RPMI7951 (cell line): ENCODE measurements around the gene CLK3. TPM values are rescaled to one million over a fixed set of nuclear protein-coding genes. Genes with fewer than 3 reads are reported as not detected.
"Not testable (repeated sequence)": the region's sequence is repeated elsewhere in the genome, so short reads cannot be mapped to it uniquely, and the experiment has no call there.

Source experiments
- DNase-seq: peaks from one replicate; pipeline ENCODE4 v3.0.0-alpha.2; 2012; ENCODE audit warnings: low read depth
- total RNA-seq: library from RNA; depleted of rRNA; stranded (reverse); fragments of >200 nt; shearing (Covaris generic); gene quantifications from 2 replicates; pipeline ENCODE4 v1.2.3, GENCODE V29; 2014

Gene CLK3
- total RNA-seq, 1 experiment from 2014 or later: 55.5 TPM

DNA sequence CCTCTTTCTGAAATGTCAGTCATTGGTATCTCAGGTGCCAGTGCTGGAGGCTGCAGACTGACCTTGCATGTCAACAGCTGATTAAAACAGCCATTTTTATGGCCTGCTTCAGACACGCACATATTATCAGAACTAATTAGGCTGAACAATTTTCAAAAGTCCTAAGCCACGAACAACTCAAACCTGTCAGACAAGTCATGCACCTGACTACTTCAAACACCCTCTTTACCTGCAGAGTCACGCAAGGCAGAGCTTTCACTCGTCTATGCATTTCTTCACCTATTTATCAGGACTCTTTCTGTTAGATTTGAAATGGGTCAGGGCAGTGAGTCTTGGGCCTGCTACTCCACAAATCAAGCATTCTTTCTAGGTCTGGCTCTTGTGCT, 26.7 kb downstream of the CLK3 start:
- no peak for DNase-seq

DNA sequence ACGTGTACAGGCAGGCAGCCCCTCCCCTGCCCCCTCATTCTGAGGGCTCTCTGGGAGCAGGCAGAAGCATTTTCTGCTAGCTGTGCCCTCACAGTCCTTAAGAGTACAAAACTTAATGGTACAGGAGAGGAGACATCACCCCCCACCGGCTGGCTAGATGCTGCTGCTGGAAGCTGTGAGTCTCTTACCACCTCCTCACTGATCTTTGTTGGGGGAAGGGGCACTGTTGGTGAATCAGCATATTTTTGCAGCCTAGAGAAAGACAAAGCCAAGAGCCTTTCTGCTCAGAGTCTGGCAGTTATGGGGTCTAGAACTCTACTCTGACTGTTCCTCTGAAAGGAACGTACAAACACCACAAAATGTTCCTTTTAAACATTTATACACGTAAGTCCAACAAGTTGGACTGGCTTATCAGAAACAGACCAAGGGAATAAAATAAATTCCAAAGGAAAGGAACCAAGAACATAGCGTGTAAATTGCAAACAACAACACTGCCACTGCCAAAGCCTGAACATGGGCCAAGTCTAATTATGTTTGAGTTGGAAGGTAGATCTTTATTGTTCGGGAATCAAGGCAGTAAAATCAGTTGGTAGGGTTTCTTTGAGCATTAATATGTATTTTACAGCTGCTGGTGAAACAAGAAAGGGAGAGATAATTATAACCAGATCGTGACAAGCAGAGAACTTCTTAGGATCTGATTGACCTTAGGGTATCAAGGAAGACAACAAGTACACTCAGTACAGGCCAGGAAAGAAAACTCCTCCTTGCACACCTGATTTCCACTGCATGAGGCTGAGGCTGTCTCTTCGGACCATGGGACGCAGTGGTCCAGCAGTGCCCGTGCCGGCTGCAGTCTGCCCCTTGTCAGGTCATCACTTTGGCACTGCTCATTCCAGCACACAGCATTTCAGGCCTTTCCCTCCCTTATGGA, 27.4 kb downstream of the CLK3 start:
- no peak for DNase-seq

DNA sequence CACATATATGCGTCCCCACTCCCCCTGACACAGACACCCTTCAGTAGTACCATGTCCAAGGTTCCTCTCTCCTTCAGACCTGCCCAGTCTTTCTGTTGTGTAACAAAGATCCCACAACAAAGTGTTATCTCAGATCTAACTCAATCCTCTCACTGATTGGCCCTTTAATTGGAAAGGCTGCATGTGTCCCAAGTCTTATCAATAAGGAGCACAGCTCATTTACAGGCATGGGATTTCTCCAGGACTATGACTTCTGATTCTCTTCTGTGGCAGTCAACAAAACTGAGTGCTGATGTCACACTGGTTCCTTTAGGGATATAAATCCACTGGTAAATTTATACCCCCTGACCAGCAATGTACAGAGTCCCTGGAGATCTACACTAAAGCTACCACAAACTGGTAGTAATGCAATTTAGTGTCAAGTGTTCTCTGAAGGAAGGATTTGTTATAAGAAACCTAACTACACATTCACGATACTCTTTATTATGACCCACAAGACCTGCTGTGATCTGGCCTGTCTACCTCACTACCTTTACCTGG, 28.1 kb downstream of the CLK3 start:
- DNase-seq: no peak

DNA sequence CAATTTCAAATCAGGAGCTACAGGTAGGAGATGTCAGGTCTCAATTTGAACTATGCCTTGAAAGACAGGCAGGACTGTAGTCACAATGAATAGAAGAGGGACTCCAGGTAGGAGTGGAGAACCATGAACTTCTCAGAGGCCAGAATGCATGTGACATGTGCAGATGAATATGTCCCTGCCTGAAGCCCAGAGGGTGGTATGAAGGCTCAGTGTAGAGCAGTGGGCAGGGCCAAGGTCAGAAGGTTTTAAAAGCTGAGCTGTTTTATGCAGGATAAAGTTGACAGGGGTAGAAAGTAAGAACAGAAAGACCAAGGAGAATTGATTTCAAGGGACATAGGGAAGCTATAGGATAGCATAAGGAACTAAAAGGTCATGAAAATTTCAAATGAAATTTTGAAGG, 30.8 kb downstream of the CLK3 start:
- no peak for DNase-seq

DNA sequence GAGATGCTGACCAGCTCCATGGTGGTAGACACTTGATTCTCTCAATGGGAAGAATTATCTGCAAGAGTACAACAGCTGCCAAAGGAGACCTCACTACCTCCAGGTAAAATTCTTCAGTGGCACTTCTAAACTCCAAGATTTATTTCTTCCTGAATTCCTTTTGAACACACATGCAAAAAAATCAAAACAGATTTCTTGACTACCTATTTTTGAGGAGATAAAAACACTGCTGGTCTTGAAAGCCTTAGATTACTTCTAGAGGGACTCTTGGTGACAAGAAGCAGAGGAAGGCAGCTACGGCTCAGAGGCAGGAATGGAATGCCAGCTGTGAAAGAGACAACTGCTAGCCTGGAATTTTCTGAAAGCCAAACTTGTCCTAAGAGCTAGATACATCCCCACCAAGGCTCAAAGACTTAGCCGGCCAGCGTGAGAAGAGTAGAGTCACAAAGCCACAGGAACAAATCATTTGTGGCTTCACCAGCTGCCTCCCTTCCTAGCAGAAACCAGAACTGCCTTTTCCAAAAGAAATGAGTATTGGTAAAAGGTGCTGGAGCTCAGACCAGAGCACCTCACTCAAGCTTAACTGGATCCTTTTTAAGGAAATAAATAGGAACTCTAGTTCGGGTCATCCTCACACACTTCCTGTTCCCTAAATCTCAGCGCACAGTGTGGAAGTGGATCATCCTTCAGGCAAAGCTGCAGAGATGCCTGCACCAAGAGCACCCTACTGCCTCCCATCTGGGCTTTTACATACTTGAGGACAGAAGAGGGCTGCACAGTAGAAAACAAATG, 32.6 kb downstream of the CLK3 start:
- DNase-seq: no peak

GRCh38 chr15:74651242-74651741, 35.7 kb downstream of the CLK3 start:
- no peak for DNase-seq

DNA sequence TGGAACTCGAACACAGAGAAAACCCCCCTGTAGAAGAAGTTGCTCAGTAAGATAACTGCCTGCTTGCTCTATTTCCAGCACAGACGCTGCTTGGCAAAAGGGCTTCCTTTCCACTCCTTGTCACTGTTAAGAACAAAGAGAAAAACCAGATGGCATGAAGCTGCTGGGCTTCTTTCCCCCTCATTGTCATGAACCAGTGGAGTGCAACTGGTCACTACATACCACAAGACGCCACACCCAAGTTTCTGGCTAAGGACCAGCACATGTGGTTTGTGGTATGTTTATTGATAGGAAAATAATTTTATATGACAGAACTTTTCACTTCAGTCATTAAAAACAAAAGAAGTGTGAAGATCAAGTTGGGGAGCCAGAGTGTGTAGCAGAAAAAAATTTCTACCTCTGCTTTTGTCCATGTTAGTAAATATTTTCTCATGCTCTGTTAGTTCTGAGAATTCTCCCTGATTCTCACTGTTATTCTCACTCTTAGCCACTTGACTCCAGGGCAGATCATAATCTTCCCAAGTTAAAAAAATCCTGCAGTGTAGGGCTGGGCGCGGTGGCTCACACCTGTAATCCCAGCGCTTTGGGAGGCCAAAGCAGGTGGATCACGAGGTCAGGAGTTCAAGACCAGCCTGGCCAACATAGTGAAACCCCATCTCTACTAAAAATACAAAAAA, 37.9 kb downstream of the CLK3 start:
- peak; percentile 89 for DNase-seq

GRCh38 chr15:74655424-74655823, 39.8 kb downstream of the CLK3 start:
- no peak for DNase-seq

DNA sequence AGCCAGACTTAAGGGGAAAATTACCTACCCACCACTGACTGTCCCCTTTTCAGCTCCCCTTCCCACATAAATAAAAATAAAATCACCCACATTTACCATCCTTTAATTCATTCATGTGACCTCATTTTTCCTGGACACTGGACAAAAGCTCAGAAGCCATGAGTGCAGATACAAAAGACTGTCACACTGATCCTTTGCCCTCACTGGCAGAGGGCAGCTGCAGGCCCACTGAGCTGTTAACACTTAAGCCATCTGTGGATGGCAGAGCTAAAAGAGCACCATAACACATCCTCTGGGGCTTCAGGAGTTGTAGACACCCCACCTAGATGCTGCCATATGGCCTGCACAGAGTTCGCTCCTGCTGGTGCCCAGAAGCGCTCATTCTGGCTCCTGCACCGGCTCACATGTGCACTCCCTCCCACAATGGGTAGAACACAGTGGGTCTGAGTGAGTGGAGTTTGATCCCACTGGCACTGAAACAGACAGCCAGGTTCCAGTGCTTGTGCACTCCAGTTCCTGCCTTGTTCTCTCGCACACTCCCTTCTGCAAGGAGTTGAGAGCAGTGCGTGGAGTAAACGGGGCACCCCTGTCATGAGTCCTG, 41.4 kb downstream of the CLK3 start:
- no peak for DNase-seq

- no peak for DNase-seq
Observed at GRCh38 chr15:74657846-74658245, 42.2 kb downstream of the CLK3 start.

GRCh38 chr15:74661280-74661679, 45.6 kb downstream of the CLK3 start:
- DNase-seq: not testable (repeated sequence)

DNA sequence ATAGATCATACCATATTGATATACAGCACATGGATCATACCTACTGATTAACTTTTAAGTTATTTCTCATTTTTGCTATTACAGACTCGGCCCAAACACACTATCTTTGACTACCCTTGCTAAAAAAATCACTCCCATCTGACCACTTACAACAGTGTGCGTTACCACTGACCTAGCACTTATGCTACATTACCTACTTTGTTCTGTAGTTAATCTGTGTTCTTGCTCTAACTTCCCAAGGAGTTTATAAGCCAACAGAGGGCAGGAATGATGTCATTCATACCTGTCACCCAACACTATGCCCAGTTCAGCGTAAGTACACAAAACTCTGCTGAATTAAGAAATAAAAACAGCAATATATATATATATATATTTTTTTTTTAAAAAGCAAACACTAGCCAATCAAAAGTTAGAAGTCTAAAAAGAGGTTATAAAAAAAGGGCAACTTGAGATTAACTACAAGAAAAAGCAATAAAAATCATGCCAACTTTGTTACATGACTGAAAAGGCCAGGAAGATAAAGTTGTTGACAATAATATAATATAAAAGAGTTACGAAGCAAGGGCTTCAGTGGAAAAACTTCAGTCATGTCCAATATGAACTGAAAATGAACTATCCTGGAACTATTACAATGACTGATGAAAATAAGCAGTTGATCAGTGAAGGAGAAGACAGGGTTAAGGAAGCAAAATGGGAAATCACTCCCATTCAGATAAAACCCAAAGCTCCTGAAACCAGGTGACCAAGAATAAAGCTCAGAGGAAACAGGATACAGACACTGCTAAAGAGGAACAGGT, 46.6 kb downstream of the CLK3 start:
- DNase-seq: no peak

GRCh38 chr15:74663303-74664027, 47.8 kb downstream of the CLK3 start:
- DNase-seq: no peak

- no peak for DNase-seq
Observed at GRCh38 chr15:74664028-74664616, 48.5 kb downstream of the CLK3 start.

DNA sequence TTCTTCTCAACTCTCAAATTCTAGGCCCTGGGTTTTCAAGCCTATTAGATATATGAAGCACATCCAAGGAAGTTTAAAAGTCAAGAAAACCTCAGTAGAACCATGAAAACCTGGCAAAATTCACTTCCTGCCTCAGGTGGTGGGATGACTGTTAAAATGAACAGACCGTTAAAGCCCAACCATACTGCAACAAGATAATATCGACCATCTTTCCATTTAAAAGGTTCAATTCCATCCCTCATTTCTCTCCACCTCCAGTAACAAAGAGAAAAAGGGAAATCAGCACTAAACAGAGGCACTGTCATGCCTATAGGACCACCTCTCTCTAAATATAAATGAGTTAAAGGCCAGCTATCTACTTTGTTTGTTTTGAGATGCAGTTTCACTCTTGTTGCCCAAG, 49.0 kb downstream of the CLK3 start:
- no peak for DNase-seq

GRCh38 chr15:74667975-74668374, 52.3 kb downstream of the CLK3 start:
- no peak for DNase-seq

DNA sequence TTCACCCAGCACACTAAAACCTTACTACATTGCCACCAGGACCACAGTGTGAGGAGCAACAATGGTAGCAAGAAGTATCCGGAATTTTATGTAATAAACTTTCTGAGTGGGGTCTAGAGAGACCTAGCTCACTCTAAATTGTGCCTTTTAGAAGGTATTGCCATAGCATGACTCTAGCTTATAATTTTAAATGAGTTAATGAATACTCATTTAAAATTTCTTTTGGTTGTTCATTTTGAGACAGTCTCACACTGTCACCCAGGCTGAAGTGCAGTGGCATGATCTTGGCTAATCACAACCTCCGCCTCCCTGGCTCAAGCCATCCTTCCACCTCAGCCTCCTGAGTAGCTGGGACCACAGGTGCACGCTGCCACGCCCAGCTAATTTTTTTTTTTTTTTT, 54.0 kb downstream of the CLK3 start:
- DNase-seq: no peak

GRCh38 chr15:74674161-74674560, 58.5 kb downstream of the CLK3 start:
- DNase-seq: no peak

DNA sequence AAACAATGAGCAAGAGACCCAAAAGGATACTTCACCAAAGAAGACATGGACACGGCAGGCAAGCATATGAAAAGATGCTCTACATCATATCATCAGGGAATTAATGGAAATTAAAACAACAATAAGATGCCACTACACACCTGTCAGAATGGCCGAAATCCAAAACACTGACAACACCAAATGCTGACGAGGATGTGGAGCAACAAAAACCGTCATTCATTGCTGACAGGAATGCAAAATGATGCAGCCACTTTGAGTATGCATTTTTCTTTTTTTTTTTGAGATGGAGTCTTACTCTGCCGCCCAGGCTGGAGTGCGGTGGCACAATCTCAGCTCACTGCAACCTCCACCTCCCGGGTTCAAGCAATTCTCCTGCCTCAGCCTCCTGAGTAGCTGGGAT, 61.2 kb downstream of the CLK3 start:
- no peak for DNase-seq
